ENCODE data around the gene TP53I13. TPM values are rescaled to one million over a fixed set of nuclear protein-coding genes. Genes with fewer than 3 reads are reported as not detected.

Gene TP53I13
- total RNA-seq, 1 donor from 2014 or later = 31.2 TPM

GRCh38 chr17:29608986-29609385 is 40.5 kb downstream of the TP53I13 start:
- H3K36me3 Mint-ChIP-seq = no peaks in the 10 kb centered on the region
- no peak overlapping the region for H3K4me3 Mint-ChIP-seq
- H3K9me3 Mint-ChIP-seq = no peaks in the 10 kb centered on the region

DNA sequence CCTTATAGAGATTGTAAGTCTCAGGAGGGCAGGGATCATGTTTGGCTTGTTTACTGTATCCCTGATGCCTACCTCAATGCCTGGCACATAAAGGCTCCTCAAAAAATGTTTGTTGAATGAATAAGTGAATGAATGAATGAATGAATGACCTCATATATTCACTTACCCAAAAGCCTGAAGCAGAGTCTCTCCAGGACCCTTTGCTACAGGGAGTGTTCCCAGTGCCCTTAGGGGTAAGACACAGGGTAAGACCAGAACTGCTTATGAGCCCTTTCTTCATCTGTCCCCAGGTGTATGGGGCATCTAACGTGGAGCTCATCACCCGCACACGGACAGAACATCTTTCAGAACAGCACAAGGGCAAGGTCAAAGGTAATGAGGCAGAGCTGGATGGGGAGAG is 41.9 kb downstream of the TP53I13 start:
- H3K36me3 Mint-ChIP-seq = no peaks in the 10 kb centered on the region
- no peak overlapping the region for H3K27ac Mint-ChIP-seq
- no peak for TF ChIP-seq CTCF (IDR thresholded peaks at IDR 0.05; ENCODE audit: unreplicated experiment)
- H3K4me1 Mint-ChIP-seq = peaks cover 6% of the 10 kb centered on the region
- H3K4me3 Mint-ChIP-seq = no peak overlapping the region
- peaks cover 15% of the 10 kb centered on the region for H3K27me3 Mint-ChIP-seq (ENCODE audit: low read depth)
- DNase-seq (ENCODE audit: low spot score in 2 of 2, unreplicated experiment in 2 of 2) = no peak
- no peaks in the 10 kb centered on the region for H3K9me3 Mint-ChIP-seq

More at GRCh38 chr17:29608986-29609385, 40.5 kb downstream of the TP53I13 start:
- peaks cover 3% of the 10 kb centered on the region for H3K4me1 Mint-ChIP-seq
- peaks cover 3% of the 10 kb centered on the region for H3K27me3 Mint-ChIP-seq (ENCODE audit: low read depth)
- no peak for DNase-seq (ENCODE audit: low spot score in 2 of 2, unreplicated experiment in 2 of 2)
- TF ChIP-seq CTCF (IDR thresholded peaks at IDR 0.05; ENCODE audit: unreplicated experiment) = no peak
- H3K27ac Mint-ChIP-seq = no peak overlapping the region

DNA sequence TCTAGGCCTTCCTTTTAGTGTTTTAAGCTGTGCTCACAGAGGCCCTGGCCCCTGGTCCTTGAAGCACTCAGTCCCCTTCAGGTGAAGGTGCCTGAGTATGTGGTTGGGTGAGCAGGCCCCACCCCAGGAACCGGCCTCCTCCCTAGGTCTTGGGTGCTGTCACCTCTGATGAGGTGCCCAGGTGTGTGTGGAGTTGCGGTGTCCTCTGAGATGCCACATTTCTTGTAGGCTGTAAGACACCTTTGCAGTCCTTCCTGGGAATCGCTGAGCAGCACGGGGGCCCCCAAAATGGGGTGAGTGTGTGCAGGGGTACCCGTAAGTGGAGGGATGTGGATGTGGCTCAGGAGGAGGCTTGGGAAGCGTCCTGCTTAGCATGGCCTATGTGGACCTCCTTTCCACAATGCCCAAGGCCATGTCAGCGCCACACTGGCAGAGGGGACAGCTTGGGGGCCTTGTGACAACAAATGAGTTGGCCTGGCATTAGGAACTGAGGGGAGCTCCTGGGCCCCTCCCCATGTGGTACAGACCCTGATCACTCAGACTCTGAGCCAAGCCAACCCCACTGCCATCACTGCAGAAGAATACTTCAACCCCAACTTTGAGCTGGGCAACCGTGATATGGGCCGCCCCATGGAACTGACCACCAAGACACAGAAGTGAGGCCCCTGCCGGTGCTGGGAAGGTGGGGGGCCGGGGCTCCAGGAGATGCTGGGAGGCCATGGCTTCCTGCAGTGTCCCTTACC is 43.0 kb downstream of the TP53I13 start:
- TF ChIP-seq CTCF (IDR thresholded peaks at IDR 0.05; ENCODE audit: unreplicated experiment) = no peak
- H3K9me3 Mint-ChIP-seq = no peaks in the 10 kb centered on the region
- no peak overlapping the region for H3K27ac Mint-ChIP-seq
- peaks cover 8% of the 10 kb centered on the region for H3K4me1 Mint-ChIP-seq
- H3K36me3 Mint-ChIP-seq = no peaks in the 10 kb centered on the region
- DNase-seq (ENCODE audit: low spot score in 2 of 2, unreplicated experiment in 2 of 2) = no peak
- H3K4me3 Mint-ChIP-seq = no peak overlapping the region
- H3K27me3 Mint-ChIP-seq (ENCODE audit: low read depth) = peaks cover 25% of the 10 kb centered on the region

DNA sequence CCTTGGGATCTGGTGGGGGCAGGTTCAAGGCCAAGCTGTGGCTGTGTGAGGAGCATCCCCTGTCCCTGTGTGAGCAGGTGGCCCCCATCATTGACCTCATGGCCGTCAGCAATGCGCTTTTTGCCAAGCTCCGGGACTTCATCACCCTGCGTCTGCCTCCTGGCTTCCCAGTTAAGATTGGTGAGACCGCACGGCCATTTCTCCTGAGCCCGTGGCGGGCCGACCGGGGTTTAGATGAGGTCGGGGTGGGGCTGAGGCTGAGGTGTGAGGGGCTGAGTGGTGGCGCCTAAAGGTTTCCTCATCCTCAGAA is 43.5 kb downstream of the TP53I13 start:
- no peak overlapping the region for H3K4me3 Mint-ChIP-seq
- no peak for DNase-seq (ENCODE audit: low spot score in 2 of 2, unreplicated experiment in 2 of 2)
- no peak overlapping the region for H3K27ac Mint-ChIP-seq
- H3K9me3 Mint-ChIP-seq = no peaks in the 10 kb centered on the region
- TF ChIP-seq CTCF (IDR thresholded peaks at IDR 0.05; ENCODE audit: unreplicated experiment) = no peak
- peaks cover 12% of the 10 kb centered on the region for H3K4me1 Mint-ChIP-seq
- H3K27me3 Mint-ChIP-seq (ENCODE audit: low read depth) = peaks cover 30% of the 10 kb centered on the region
- H3K36me3 Mint-ChIP-seq = no peaks in the 10 kb centered on the region

DNA sequence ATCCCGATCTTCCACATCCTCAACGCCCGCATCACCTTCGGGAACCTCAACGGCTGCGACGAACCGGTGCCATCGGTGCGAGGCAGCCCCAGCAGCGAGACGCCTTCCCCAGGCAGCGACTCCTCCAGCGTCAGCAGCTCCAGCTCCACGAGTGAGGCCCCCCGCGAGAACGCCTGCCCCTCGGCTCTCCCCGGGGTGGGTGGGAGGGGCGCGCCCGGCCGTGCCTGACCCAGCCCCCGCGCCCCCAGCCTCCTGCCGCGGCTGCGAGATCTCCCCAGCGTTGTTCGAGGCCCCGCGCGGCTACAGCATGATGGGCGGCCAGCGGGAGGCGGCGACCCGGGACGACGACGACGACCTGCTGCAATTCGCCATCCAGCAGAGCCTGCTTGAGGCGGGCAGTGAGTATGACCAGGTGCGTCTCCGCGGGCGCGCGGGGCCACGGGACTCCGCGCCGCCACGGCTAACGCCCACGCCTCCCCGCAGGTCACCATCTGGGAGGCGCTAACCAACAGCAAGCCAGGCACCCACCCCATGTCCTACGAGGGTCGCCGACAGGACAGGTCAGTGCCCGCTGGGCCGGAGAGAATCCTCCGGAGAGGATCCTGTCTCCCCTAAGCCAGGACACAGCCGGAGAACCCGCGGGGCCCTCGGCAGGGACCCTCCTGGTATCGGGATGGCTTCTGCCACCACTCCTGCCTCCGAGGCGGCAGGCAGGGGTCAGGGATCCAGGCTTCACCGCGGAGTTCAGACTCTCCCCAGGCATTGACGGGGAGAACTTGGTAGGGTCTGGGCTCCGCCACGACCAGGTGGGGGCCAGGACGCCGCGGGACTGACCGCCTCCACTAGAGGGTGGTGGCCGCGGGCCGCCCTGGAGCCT is 44.1 kb downstream of the TP53I13 start:
- no peak for TF ChIP-seq CTCF (IDR thresholded peaks at IDR 0.05; ENCODE audit: unreplicated experiment)
- no peak for DNase-seq (ENCODE audit: low spot score in 2 of 2, unreplicated experiment in 2 of 2)
- Mint-ChIP-seq H3K9me3 (no peaks in the 10 kb centered on the region), H3K4me1 (peaks cover 17% of the 10 kb centered on the region), H3K27ac (no peak overlapping the region), H3K27me3 (ENCODE audit: low read depth) (peaks cover 36% of the 10 kb centered on the region), H3K36me3 (no peaks in the 10 kb centered on the region), H3K4me3 (no peak overlapping the region)
